GM12873 (cell line): ENCODE data around the gene CPN1.

Experiments
- CTCF ChIP-seq: IDR thresholded peaks from 2 replicates; pipeline ENCODE4 v1.5.1; 2012; ENCODE audit warnings: low read depth, mild to moderate bottlenecking, moderate library complexity, low read length, control low read depth; ENCODE audit not compliant: insufficient read depth; ENCODE audit errors: missing control alignments

The CPN1 gene

DNA sequence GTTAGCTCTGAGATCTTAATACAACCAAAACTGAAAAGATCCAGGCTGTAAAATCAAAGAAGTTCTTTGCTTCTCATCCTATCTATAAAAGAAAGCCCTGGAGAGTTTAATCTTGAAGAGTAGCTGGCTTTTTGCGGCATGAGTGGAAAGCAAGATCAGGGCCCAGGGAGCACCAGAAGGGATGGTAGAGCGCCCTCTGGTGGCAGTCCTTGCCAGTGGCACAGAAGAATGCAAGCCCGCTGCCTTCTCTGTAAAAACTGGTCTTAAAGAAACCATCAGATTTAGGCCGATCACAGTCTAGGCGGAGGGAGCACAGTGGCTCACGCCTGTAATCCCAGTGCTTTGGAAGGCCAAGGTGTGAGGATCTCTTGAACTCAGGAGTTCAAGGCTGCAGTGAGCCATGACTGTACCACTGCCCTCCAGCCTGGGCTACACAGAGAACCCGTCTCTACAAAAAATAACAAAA lies 35.6 kb downstream of the CPN1 start:
- TF ChIP-seq CTCF, result peak; percentile 96

DNA sequence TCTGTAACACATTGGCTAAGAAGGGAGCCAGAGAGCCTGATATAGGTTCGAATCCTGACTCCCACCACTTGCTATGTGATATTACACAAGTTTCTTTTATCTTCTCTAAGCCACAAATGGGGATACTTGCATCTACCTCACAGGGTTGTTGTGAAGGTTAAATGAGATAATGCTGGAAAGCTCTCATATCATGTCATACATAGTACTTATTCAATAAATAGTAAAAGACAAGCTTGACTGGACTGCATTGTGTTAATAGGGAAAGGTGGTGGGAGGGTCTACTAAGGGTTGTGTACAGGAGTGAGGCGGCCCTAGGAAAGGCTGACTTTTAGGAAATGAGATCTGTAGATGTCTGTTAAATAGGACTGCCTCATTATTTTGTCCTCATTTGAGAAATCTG lies 36.1 kb downstream of the CPN1 start:
- no peak for TF ChIP-seq CTCF

GRCh38 chr10:100043796-100044195 lies 37.9 kb downstream of the CPN1 start:
- TF ChIP-seq CTCF, result no peak

GRCh38 chr10:100043344-100043743 lies 38.3 kb downstream of the CPN1 start:
- no peak for TF ChIP-seq CTCF

GRCh38 chr10:100041306-100042002 lies 40.2 kb downstream of the CPN1 start:
- TF ChIP-seq CTCF, result no peak

GRCh38 chr10:100038561-100039071 lies 43.1 kb downstream of the CPN1 start:
- no peak for TF ChIP-seq CTCF

- no peak for TF ChIP-seq CTCF
These were observed 43.8 kb downstream of the CPN1 start for GRCh38 chr10:100037758-100038315.
